H1 (cell line): ENCODE results near the gene BBX. TPM values are rescaled to one million over a fixed set of nuclear protein-coding genes. Genes with fewer than 3 reads are reported as not detected.

Source experiments
- ASH2L ChIP-seq: fragments of 200-600, 300-600 bp; sonication (generic); IDR thresholded peaks from one replicate; pipeline ENCODE4 v1.7.1; 2017; ENCODE audit warnings: low read length
- CHD1 ChIP-seq: IDR thresholded peaks from 2 replicates; pipeline ENCODE4 v1.6.1; 2012; ENCODE audit warnings: low read depth, low read length, improper control_type of control experiment
- CTBP2 ChIP-seq: IDR thresholded peaks from 2 replicates; pipeline ENCODE4 v1.7.0; 2011; ENCODE audit warnings: borderline replicate concordance, mild to moderate bottlenecking, moderate library complexity, mixed read lengths, low read length; ENCODE audit not compliant: insufficient read depth, insufficient read length
- E2F6 ChIP-seq: IDR thresholded peaks from 2 replicates; pipeline ENCODE4 v1.6.1; 2012; ENCODE audit warnings: inconsistent platforms
- NRF1 ChIP-seq: IDR thresholded peaks from 2 replicates; pipeline ENCODE4 v1.6.1; 2011; ENCODE audit warnings: mild to moderate bottlenecking, low read depth, low read length, improper control_type of control experiment
- PHF8 ChIP-seq: fragments of 200-600 bp; sonication (generic); conservative IDR thresholded peaks from 2 replicates; pipeline ENCODE4 v1.7.1; 2012; ENCODE audit warnings: low read depth, mild to moderate bottlenecking, inconsistent platforms, low read length, moderate library complexity
- POU5F1 ChIP-seq: IDR thresholded peaks from 2 replicates; pipeline ENCODE4 v1.6.1; 2011; ENCODE audit warnings: low read depth, mild to moderate bottlenecking, low read length, moderate library complexity
- TAF1 ChIP-seq: IDR thresholded peaks from 2 replicates; pipeline ENCODE4 v1.6.1; 2011; ENCODE audit warnings: mild to moderate bottlenecking, low read depth, low read length
- polyA plus RNA-seq, 7 experiments: library from polyadenylated mRNA; depleted of rRNA in 3 of 7; stranded (reverse) in 5 of 7; unstranded in 2 of 7; fragments of >200 nt in 5 of 7; fragments of 200-250 nt in 2 of 7; gene quantifications; 1 replicate in 5 of 7; 2 replicates in 1 of 7; 4 replicates in 1 of 7; pipeline versions ENCODE4 v1.2.1 to v1.2.3, GENCODE V29; 2011 to 2013; ENCODE audit warnings: missing spikeins in 2 of 7, mixed read lengths in 2 of 7
- total RNA-seq: library from RNA; stranded (reverse); fragmentation: NEBNext Ultra II Directional; extraction: Animal tissue kit (Norgen Biotek cat#: 25700); gene quantifications from 2 replicates; pipeline ENCODE4 v1.2.1, GENCODE V29; 2021

BBX gene
- total and polyA plus RNA-seq, 2 of the 8 experiments (the other 6 are each of a cell fraction or from before 2014, with no cell fraction given): 11.0 to 42.5 TPM

DNA sequence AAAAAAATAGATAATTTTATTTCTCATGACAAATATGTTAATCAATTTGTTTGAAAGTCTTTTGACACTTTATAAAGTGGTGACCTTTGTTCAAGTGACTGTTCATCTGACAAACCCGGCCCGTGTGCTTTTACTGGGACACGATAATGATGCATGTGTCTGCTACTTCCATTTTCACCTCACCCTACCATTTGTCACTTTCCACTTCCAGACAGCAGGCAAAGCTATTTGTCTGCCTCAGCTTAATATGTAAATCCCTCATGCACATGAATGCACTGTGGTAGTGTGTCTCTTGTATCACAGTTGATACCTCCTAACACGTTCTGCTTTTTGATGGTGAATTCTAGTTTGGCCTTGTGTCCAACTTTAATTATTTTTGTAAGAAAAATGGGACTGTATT lies 204.3 kb downstream of the BBX start (continued):
- no peak for TF ChIP-seq CHD1
- TF ChIP-seq NRF1: no peak
- no peak for TF ChIP-seq ASH2L
- TF ChIP-seq TAF1: no peak
- TF ChIP-seq CTBP2: no peak
- TF ChIP-seq PHF8: no peak
- no peak for TF ChIP-seq E2F6
- no peak for TF ChIP-seq POU5F1
- TF ChIP-seq, all 59 proteins: peak for 0
